GM12801 (cell line): ENCODE measurements around the gene RRAS2.

Experiments
- TF ChIP-seq, protein P1 (sequence below): IDR thresholded peaks from one replicate; pipeline ENCODE4 v1.5.1; 2011; ENCODE audit warnings: control low read depth; ENCODE audit not compliant: insufficient read length; ENCODE audit errors: extremely low read depth

Gene RRAS2

DNA sequence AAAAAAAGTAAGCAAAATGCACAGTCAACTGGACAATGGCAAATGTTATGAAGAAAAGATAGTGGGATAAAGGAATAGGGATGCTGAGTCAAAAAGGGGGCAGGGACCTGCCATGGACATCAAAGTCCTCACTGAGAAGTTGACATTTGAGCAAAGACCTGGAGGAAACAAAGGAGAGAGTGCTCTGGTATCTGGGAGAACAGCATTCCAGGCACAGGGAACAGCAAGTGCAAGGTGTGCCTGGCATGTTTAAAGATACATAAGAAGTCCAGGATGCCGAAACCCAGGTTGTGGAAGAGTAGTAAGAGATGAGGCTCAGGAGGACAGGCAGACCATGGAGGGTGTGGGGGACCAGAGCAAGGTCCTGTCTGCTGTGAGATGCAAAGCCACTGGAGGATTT, 123.3 kb downstream of the RRAS2 start:
- TF ChIP-seq, protein P1, sequence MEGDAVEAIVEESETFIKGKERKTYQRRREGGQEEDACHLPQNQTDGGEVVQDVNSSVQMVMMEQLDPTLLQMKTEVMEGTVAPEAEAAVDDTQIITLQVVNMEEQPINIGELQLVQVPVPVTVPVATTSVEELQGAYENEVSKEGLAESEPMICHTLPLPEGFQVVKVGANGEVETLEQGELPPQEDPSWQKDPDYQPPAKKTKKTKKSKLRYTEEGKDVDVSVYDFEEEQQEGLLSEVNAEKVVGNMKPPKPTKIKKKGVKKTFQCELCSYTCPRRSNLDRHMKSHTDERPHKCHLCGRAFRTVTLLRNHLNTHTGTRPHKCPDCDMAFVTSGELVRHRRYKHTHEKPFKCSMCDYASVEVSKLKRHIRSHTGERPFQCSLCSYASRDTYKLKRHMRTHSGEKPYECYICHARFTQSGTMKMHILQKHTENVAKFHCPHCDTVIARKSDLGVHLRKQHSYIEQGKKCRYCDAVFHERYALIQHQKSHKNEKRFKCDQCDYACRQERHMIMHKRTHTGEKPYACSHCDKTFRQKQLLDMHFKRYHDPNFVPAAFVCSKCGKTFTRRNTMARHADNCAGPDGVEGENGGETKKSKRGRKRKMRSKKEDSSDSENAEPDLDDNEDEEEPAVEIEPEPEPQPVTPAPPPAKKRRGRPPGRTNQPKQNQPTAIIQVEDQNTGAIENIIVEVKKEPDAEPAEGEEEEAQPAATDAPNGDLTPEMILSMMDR = no peak

DNA sequence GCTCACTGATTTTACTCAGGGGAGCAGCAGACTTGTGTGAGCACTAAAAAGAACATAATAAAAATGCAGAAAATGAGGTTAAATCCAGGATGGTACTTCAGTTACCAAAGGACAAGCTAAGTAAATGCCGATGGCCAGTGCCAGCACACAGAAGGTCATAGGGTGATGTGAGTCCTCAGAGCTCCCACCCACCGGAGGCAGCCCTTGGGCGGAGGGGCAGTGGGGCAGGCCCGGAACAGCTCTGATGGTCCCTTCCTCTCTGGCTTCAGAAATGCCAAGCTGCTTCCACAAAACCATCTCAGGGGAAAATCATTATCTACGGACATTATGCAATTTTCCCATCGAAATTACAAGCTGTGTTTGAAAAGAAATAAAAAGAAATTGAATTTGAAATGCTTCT, 124.5 kb downstream of the RRAS2 start:
- TF ChIP-seq, protein P1 = no peak

DNA sequence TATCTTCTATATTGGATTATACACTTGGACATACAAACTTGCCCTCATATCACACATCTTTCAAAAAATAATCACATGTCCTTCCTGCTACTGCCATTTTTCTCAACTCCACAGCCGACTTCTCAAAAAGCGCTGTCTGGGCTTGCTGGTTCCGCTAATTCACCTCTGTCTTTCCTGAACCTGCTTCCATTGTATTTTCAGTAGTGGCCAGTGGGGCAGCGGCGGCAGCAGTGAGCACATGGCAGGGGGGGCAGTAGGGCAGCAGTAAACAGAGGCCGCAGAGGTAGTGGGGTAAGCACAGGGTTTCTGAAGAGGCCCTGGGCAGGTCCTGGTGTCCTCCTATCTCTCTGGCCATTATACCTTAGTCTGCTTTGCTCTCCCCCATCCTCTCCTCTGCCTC, 126.3 kb downstream of the RRAS2 start:
- TF ChIP-seq, protein P1 = no peak

DNA sequence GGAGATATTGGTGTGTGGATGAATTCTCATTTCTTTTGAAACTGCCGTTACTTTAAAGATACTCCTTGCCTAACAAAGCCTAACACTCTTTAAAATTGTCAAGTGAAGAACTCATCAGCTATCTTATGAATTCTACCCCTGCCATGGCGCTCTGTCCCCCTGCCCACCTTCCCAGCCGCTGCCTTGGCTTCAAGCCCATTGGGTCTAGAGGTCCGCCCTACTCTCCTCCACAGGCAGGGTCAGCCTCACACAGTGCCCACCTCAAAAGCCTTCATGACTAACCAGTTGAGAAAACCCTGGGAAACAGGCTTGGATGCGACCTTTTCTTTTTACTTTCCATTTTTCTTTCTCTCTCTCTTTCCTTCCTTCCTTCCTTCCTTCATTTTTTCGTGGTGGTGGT, 128.6 kb downstream of the RRAS2 start:
- TF ChIP-seq, protein P1 = no peak

DNA sequence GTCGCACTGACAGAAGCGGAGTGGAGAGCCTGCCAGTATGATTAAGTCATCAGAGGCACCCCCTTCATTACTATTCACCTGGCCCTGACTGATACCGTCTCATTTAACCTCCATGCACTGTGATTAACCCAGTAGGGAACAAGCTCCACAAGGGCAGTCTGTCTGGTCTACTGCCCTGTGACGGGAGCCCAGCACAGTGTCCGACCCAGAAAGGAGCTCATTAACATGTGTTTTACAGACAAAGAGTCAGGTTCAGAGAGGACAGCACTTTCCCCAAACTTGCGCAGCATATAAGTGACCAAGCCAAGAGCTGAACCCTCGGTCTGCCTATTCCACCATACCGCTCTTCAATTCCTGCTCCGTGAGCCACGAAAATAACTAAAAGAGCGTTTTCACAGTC, 129.5 kb downstream of the RRAS2 start:
- TF ChIP-seq, protein P1 = no peak

DNA sequence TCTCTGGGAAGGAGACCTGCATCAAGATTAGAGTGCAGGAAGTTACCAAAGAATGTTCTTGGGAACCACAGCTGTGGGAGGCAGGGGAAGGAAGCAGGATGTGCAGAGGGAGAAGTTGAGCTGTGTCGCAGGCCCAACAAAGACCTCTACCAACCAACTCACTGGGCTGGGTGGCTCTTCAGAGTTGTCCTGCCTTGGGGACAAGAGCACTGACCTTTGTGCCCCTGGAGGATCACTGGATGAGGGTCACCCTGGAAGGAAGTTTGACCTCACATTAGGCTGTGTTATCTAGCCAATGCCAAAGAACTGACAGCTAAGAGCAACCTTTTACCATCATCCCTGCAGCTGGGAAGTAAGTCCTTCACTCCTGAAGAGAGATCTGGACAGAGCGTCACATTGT, 130.6 kb downstream of the RRAS2 start:
- TF ChIP-seq, protein P1 = no peak
